ENCODE data around the gene IL17RD. TPM values are rescaled to one million over a fixed set of nuclear protein-coding genes. Genes with fewer than 3 reads are reported as not detected.

IL17RD gene
- total and polyA plus RNA-seq, 8 donors: 0.25 to 10.1 (median 1.3) TPM; not detected in 1

DNA sequence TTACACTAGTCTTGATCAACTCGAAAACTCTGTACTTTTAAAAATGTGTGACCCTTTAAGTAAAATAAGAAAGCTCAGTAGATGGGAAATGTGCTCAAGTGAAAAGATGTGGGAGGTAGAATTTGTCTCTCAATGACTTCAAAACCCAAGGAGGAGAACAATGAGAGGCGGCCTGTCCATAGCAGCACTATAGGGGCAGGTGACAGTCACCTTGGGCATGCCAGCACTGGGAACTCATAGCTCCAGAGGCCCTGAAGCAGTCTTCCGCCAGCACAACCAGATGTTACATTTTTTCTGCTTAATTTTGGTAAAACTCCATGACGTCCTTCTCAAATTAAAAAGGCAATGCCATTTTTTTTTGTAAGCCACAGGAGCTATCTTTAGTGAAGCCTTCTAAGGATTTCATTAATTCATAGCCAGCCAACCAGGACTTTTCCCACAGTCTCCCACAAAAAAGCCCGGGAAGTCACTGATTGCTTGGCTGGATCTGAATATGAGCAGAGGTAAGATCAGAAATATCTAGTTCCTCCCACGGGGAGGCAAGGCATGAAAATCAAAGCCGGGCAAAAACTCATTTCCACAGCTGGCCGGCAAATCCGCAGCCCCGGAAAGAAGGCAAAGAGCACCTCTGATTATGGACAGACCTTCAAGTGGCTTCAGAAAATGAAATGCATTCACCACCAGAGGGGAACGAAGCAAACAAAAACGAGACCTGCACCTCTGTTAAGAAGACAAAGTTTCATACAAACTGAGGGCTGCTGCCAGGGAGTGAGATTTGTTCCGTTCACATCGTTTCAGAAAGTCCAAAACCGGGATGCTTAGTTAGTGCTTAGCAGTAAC is 10.5 kb downstream of the IL17RD start:
- Histone ChIP-seq H3K4me1 (peaks cover 0 to 24% (median 8%) of the 10 kb centered on the region in 4 donors), H3K9me3 (no peaks in the 10 kb centered on the region), H3K36me3 (no peaks in the 10 kb centered on the region), H3K27me3 (no peaks in the 10 kb centered on the region), H3K4me3 (no peak overlapping the region), H3K27ac (no peak overlapping the region)
- TF ChIP-seq CTCF (IDR thresholded peaks at IDR 0.05) (no peak), POLR2A (IDR thresholded peaks at IDR 0.05) (no peak), POLR2AphosphoS5 (IDR thresholded peaks at IDR 0.05) (no peak), EP300 (IDR thresholded peaks at IDR 0.05) (no peak)
- no peak for DNase-seq
- intact Hi-C loops (cut with DNase I; ENCODE audit: low total_unique reads): no loop called here
- 70 to 78% (median 74%) methylated on average over 15 of the region's 15 CpGs for WGBS, 5 donors

- Histone ChIP-seq H3K4me3 (peak overlapping the region in 1 of 4 donors; percentile 7), H3K27me3 (no peaks in the 10 kb centered on the region), H3K36me3 (no peaks in the 10 kb centered on the region), H3K27ac (peak overlapping the region in 3 of 5 donors; percentile 1 to 59 (median 20)), H3K9me3 (no peaks in the 10 kb centered on the region), H3K4me1 (peaks cover 0 to 15% (median 2%) of the 10 kb centered on the region in 4 donors)
- intact Hi-C loops (cut with DNase I; ENCODE audit: low total_unique reads): no loop called here
- TF ChIP-seq EP300 (IDR thresholded peaks at IDR 0.05) (no peak), POLR2A (IDR thresholded peaks at IDR 0.05) (no peak), CTCF (IDR thresholded peaks at IDR 0.05) (no peak), POLR2AphosphoS5 (IDR thresholded peaks at IDR 0.05) (no peak)
- no peak for DNase-seq
- WGBS, 5 donors: 66 to 82% (median 82%) methylated on average over 17 to 19 of the region's 19 CpGs
Measured at GRCh38 chr3:57152151-57153143, 12.7 kb downstream of the IL17RD start.

- 69 to 88% (median 85%) methylated on average over 3 of the region's 3 CpGs for WGBS, 5 donors
- no peak for TF ChIP-seq EP300 (IDR thresholded peaks at IDR 0.05)
- intact Hi-C loops (cut with DNase I; ENCODE audit: low total_unique reads): no loop called here
- no peaks in the 10 kb centered on the region for H3K27me3 ChIP-seq
- peak overlapping the region in 1 of 4 donors; percentile 7 for H3K4me3 ChIP-seq
- H3K27ac ChIP-seq: peak overlapping the region in 2 of 5 donors; percentile 20 to 59
- H3K9me3 ChIP-seq: no peaks in the 10 kb centered on the region
- H3K36me3 ChIP-seq: no peaks in the 10 kb centered on the region
- no peak for DNase-seq
- H3K4me1 ChIP-seq: peaks cover 0 to 15% (median 2%) of the 10 kb centered on the region in 4 donors
Measured at GRCh38 chr3:57151749-57152148, 13.4 kb downstream of the IL17RD start.

GRCh38 chr3:57151021-57151449 is 14.1 kb downstream of the IL17RD start:
- WGBS, 5 donors: 57 to 79% (median 75%) methylated on average over 2 of the region's 2 CpGs
- Histone ChIP-seq H3K4me3 (no peak overlapping the region), H3K9me3 (no peaks in the 10 kb centered on the region), H3K4me1 (peaks cover 0 to 15% (median 2%) of the 10 kb centered on the region in 4 donors), H3K36me3 (no peaks in the 10 kb centered on the region), H3K27ac (no peak overlapping the region), H3K27me3 (no peaks in the 10 kb centered on the region)
- DNase-seq: no peak
- TF ChIP-seq POLR2A (IDR thresholded peaks at IDR 0.05) (no peak), POLR2AphosphoS5 (IDR thresholded peaks at IDR 0.05) (no peak), CTCF (IDR thresholded peaks at IDR 0.05) (no peak), EP300 (IDR thresholded peaks at IDR 0.05) (no peak)
- intact Hi-C loops (cut with DNase I; ENCODE audit: low total_unique reads): no loop called here
